GM12801 (cell line): ENCODE data around the gene PPP1R9B.

Experiments used
- CTCF ChIP-seq: IDR thresholded peaks from one replicate; pipeline ENCODE4 v1.5.1; 2011; ENCODE audit warnings: control low read depth; ENCODE audit not compliant: insufficient read length; ENCODE audit errors: extremely low read depth

Gene PPP1R9B

GRCh38 chr17:50154604-50155003 is 4.1 kb upstream of the PPP1R9B start:
- TF ChIP-seq CTCF: no peak

- no peak for TF ChIP-seq CTCF
Observed at GRCh38 chr17:50153650-50154575, 3.4 kb upstream of the PPP1R9B start.

- TF ChIP-seq CTCF: no peak
Observed at GRCh38 chr17:50152736-50153135, 2.3 kb upstream of the PPP1R9B start.

- TF ChIP-seq CTCF: no peak
Observed at GRCh38 chr17:50151937-50152547, 1.6 kb upstream of the PPP1R9B start.

GRCh38 chr17:50151041-50151936 is 812 bp upstream of the PPP1R9B start:
- no peak for TF ChIP-seq CTCF

GRCh38 chr17:50149417-50150353 is 792 bp downstream of the PPP1R9B start:
- TF ChIP-seq CTCF: no peak
